H1 (cell line): ENCODE results near the gene CEACAM7. TPM values are rescaled to one million over a fixed set of nuclear protein-coding genes. Genes with fewer than 3 reads are reported as not detected.
"Not testable (repeated sequence)": the region's sequence is repeated elsewhere in the genome, so short reads cannot be mapped to it uniquely, and the experiment has no call there.

Experiments used
- CTCF ChIA-PET: fragments of 300-600 bp; sonication (Branson Sonifier 250); formaldehyde crosslinking; loops from one replicate; lab custom pipeline; 2021; ENCODE audit not compliant: partially characterized antibody; lab: Charles Lee
- POLR2A ChIA-PET: fragments of 300-600 bp; sonication (Branson Sonifier 250); formaldehyde crosslinking; loops from one replicate; lab custom pipeline; 2021; ENCODE audit warnings: inconsistent platforms; ENCODE audit not compliant: partially characterized antibody; lab: Charles Lee
- DNase-seq, 2 experiments: peaks; one replicate each; pipeline versions ENCODE4 v3.0.0 to v3.0.0-alpha.2; 2010 to 2022; ENCODE audit warnings: low spot score in 2 of 2, low read depth in 1 of 2, mixed read lengths in 1 of 2
- FAIRE-seq: peaks from 2 replicates; lab custom pipeline; 2011; peaks lifted over from hg19 to GRCh38; lab: Jason Lieb, UNC
- H2AFZ ChIP-seq: 2 replicates; pipeline ENCODE4 v1.8.1; 2012; ENCODE audit warnings: low read length, inconsistent platforms
- H2AK5ac ChIP-seq: 2 replicates; pipeline ENCODE4 v1.6.1; 2013; ENCODE audit warnings: low read depth, low read length
- H2BK120ac ChIP-seq: replicated peaks from 2 replicates; pipeline ENCODE3; 2013; ENCODE audit warnings: low read depth, low read length, inconsistent platforms
- H2BK12ac ChIP-seq: 2 replicates; pipeline ENCODE4 v1.6.1; 2013; ENCODE audit warnings: low read depth, low read length
- H2BK15ac ChIP-seq: 2 replicates; pipeline ENCODE4 v1.6.1; 2013; ENCODE audit warnings: low read length
- H2BK20ac ChIP-seq: 2 replicates; pipeline ENCODE4 v1.6.1; 2013; ENCODE audit warnings: low read length
- H2BK5ac ChIP-seq: 2 replicates; pipeline ENCODE4 v1.6.1; 2013; ENCODE audit warnings: low read depth, low read length
- H3K14ac ChIP-seq: 2 replicates; pipeline ENCODE4 v1.6.1; 2013; ENCODE audit warnings: inconsistent platforms; ENCODE audit not compliant: insufficient read length
- H3K18ac ChIP-seq: 2 replicates; pipeline ENCODE4 v1.6.1; 2013; ENCODE audit warnings: low read length; ENCODE audit errors: extremely low read depth
- H3K23ac ChIP-seq: 2 replicates; pipeline ENCODE4 v1.6.1; 2013; ENCODE audit warnings: inconsistent platforms; ENCODE audit not compliant: insufficient read length
- H3K23me2 ChIP-seq: 2 replicates; pipeline ENCODE4 v1.6.1; 2013; ENCODE audit warnings: low read depth, low read length
- H3K27ac ChIP-seq: 2 replicates; pipeline ENCODE4 v1.6.1; 2011; ENCODE audit warnings: low read depth, low read length, inconsistent platforms
- H3K27me3 ChIP-seq, 4 experiments: replicated peaks in 1 of 4; 1 replicate in 1 of 4; 2 replicates in 3 of 4; pipeline versions ENCODE4 v1.6.1 to v1.8.1; 2011 to 2013; ENCODE audit warnings: low read length in 3 of 4, mild to moderate bottlenecking in 3 of 4, inconsistent platforms in 2 of 4, mixed read lengths in 2 of 4, moderate library complexity in 1 of 4; ENCODE audit not compliant: control insufficient read depth in 3 of 4, insufficient read depth in 3 of 4; ENCODE audit errors: extremely low read depth in 1 of 4
- H3K36me3 ChIP-seq, 4 experiments: 2 replicates each; pipeline versions ENCODE4 v1.6.1 to v1.8.1; 2011 to 2013; ENCODE audit warnings: mild to moderate bottlenecking in 4 of 4, low read length in 3 of 4, moderate library complexity in 2 of 4, control low read depth in 1 of 4, inconsistent platforms in 1 of 4; ENCODE audit not compliant: insufficient read depth in 4 of 4, control insufficient read depth in 2 of 4
- H3K4ac ChIP-seq: replicated peaks from 2 replicates; pipeline ENCODE3; 2013; ENCODE audit warnings: low read length, low read depth, mixed read lengths, inconsistent platforms; ENCODE audit not compliant: insufficient read length
- H3K4me1 ChIP-seq, 4 experiments: replicated peaks in 1 of 4; 1 replicate in 1 of 4; 2 replicates in 3 of 4; pipeline versions ENCODE4 v1.6.1 to v1.8.1; 2011 to 2013; ENCODE audit warnings: low read length in 3 of 4, inconsistent platforms in 2 of 4, mixed read lengths in 1 of 4; ENCODE audit not compliant: insufficient read depth in 4 of 4, control insufficient read depth in 3 of 4
- H3K4me2 ChIP-seq, 2 experiments: 2 replicates each; pipeline versions ENCODE4 v1.6.1 to v1.8.1; 2011 to 2013; ENCODE audit warnings: low read depth in 2 of 2, low read length in 2 of 2, control low read depth in 1 of 2, inconsistent platforms in 1 of 2, mild to moderate bottlenecking in 1 of 2; ENCODE audit not compliant: insufficient read depth in 1 of 2
- H3K4me3 ChIP-seq, 4 experiments: fragments of 200-600, 300-600 bp in 1 of 4; sonication (generic), shearing (Covaris generic), sonication (Bioruptor Twin) in 1 of 4; 2 replicates each; pipeline versions ENCODE4 v1.5.1 to v1.8.1; 2011 to 2016; ENCODE audit warnings: low read length in 4 of 4, low read depth in 3 of 4, control low read depth in 2 of 4, inconsistent platforms in 2 of 4, mild to moderate bottlenecking in 2 of 4, mixed read lengths in 1 of 4, moderate library complexity in 1 of 4; ENCODE audit not compliant: insufficient read depth in 2 of 4; ENCODE audit errors: extremely low read depth in 1 of 4
- H3K56ac ChIP-seq: replicated peaks from 2 replicates; pipeline ENCODE3; 2013; ENCODE audit warnings: low read depth, mild to moderate bottlenecking, mixed read lengths, low read length, inconsistent platforms; ENCODE audit not compliant: insufficient read length
- H3K79me1 ChIP-seq: 2 replicates; pipeline ENCODE4 v1.6.1; 2013; ENCODE audit warnings: low read depth, low read length, control low read depth
- H3K79me2 ChIP-seq, 2 experiments: 2 replicates each; pipeline versions ENCODE4 v1.6.1 to v1.8.1; 2012 to 2013; ENCODE audit warnings: low read length in 2 of 2, mild to moderate bottlenecking in 2 of 2, inconsistent platforms in 1 of 2; ENCODE audit not compliant: insufficient read depth in 2 of 2, control insufficient read depth in 1 of 2
- H3K9ac ChIP-seq, 4 experiments: replicated peaks in 1 of 4; 1 replicate in 1 of 4; 2 replicates in 3 of 4; pipeline versions ENCODE4 v1.6.1 to v1.8.1; 2011 to 2013; ENCODE audit warnings: low read depth in 3 of 4, low read length in 3 of 4, control low read depth in 2 of 4, mild to moderate bottlenecking in 2 of 4, moderate library complexity in 2 of 4, inconsistent platforms in 1 of 4; ENCODE audit errors: extremely low read depth in 1 of 4
- H3K9me3 ChIP-seq, 2 experiments: 2 replicates each; pipeline versions ENCODE4 v1.6.1 to v1.8.1; 2012 to 2013; ENCODE audit warnings: mild to moderate bottlenecking in 2 of 2, moderate library complexity in 2 of 2, control low read depth in 1 of 2, inconsistent platforms in 1 of 2, low read depth in 1 of 2, low read length in 1 of 2, mixed read lengths in 1 of 2; ENCODE audit not compliant: insufficient read depth in 2 of 2
- H4K20me1 ChIP-seq, 2 experiments: replicated peaks in 1 of 2; 2 replicates each; pipeline versions ENCODE3 to v1.8.1; 2011 to 2013; ENCODE audit warnings: inconsistent platforms in 2 of 2, low read length in 2 of 2, mild to moderate bottlenecking in 1 of 2; ENCODE audit not compliant: insufficient read depth in 2 of 2, control insufficient read depth in 1 of 2
- H4K5ac ChIP-seq: 2 replicates; pipeline ENCODE4 v1.6.1; 2013; ENCODE audit warnings: low read length, low read depth, mixed read lengths, inconsistent platforms; ENCODE audit not compliant: insufficient read length
- H4K8ac ChIP-seq: 2 replicates; pipeline ENCODE4 v1.8.0; 2013; ENCODE audit warnings: mild to moderate bottlenecking, moderate library complexity, low read length, inconsistent platforms; ENCODE audit not compliant: insufficient read depth; ENCODE audit errors: extremely low read depth
- H4K91ac ChIP-seq: replicated peaks from 2 replicates; pipeline ENCODE3; 2013; ENCODE audit warnings: low read length, mixed read lengths, inconsistent platforms; ENCODE audit not compliant: insufficient read length
- WGBS, 2 experiments: shearing (Covaris generic) in 1 of 2; methylation state at CpG; one replicate each; pipeline versions ENCODE4 v1.1.6 to v1.1.7; 2013 to 2015; ENCODE audit warnings: low lambda C conversion rate in 2 of 2, mixed read lengths in 2 of 2, inconsistent platforms in 1 of 2, low coverage in 1 of 2, missing lambda C conversion rate in 1 of 2; ENCODE audit not compliant: insufficient replicate concordance in 2 of 2, insufficient coverage in 1 of 2, insufficient read length in 1 of 2; ENCODE audit errors: extremely low coverage in 1 of 2, missing lambda C conversion rate in 1 of 2; 5-methylcytosine and 5-hydroxymethylcytosine counted together
- polyA plus RNA-seq, 7 experiments: library from polyadenylated mRNA; depleted of rRNA in 3 of 7; stranded (reverse) in 5 of 7; unstranded in 2 of 7; fragments of >200 nt in 5 of 7; fragments of 200-250 nt in 2 of 7; gene quantifications; 1 replicate in 5 of 7; 2 replicates in 1 of 7; 4 replicates in 1 of 7; pipeline versions ENCODE4 v1.2.1 to v1.2.3, GENCODE V29; 2011 to 2013; ENCODE audit warnings: missing spikeins in 2 of 7, mixed read lengths in 2 of 7
- total RNA-seq: library from RNA; stranded (reverse); fragmentation: NEBNext Ultra II Directional; extraction: Animal tissue kit (Norgen Biotek cat#: 25700); gene quantifications from 2 replicates; pipeline ENCODE4 v1.2.1, GENCODE V29; 2021

The CEACAM7 gene
- total and polyA plus RNA-seq, 2 of the 8 experiments (the other 6 are each of a cell fraction or from before 2014, with no cell fraction given), result not detected

- H2BK15ac ChIP-seq, H2AFZ ChIP-seq, H3K4ac ChIP-seq, H3K18ac ChIP-seq, H2AK5ac ChIP-seq, H2BK120ac ChIP-seq, H3K56ac ChIP-seq, FAIRE-seq, POLR2A ChIA-PET, H3K23ac ChIP-seq, H3K79me1 ChIP-seq, H4K5ac ChIP-seq, H4K8ac ChIP-seq, H2BK20ac ChIP-seq, H2BK5ac ChIP-seq, H3K27me3 ChIP-seq, H3K36me3 ChIP-seq, H2BK12ac ChIP-seq, H4K20me1 ChIP-seq, H3K14ac ChIP-seq, H3K79me2 ChIP-seq, H3K23me2 ChIP-seq, H3K9ac ChIP-seq, H3K4me1 ChIP-seq, H3K4me3 ChIP-seq, H4K91ac ChIP-seq, DNase-seq, H3K27ac ChIP-seq, H3K4me2 ChIP-seq: not testable (repeated sequence)
- 24% methylated on average over 2 of the region's 2 CpGs; no CpG with 5 or more reads in 1 of the 2 experiments for WGBS, 2 experiments
- peaks cover 29 to 46% of the 10 kb centered on the region in 2 experiments for H3K9me3 ChIP-seq
- CTCF ChIA-PET, result interaction anchor here (1.2 kb wide), 1 partner anchor 15 kb away, joined by 5 read pairs; no protein-coding TSS in a partner anchor
Observed at GRCh38 chr19:41656756-41657155, 31.3 kb downstream of the CEACAM7 start.
